Endothelial cell of umbilical vein (primary cell): ENCODE measurements around the gene OSCAR. TPM values are rescaled to one million over a fixed set of nuclear protein-coding genes. Genes with fewer than 3 reads are reported as not detected.
A peak's percentile ranks its signal among the peaks of the same experiment; 100 is the strongest.

Source experiments
- Bru-seq: library from RNA; stranded (reverse); fragments of 400-500 nt; gene quantifications from one replicate; lab custom pipeline; 2021; lab: Mats Ljungman, UMichigan
- BruChase-seq, 2 experiments: library from RNA; stranded (reverse); fragments of 400-500 nt; gene quantifications; one replicate each; lab custom pipeline; 2021; lab: Mats Ljungman, UMichigan
- BruUV-seq: library from RNA; stranded (reverse); fragments of 400-500 nt; replicated peaks from 2 replicates; lab custom pipeline; 2021; lab: Mats Ljungman, UMichigan
- CTCF ChIA-PET: fragments of 300-600, 350-600 bp; sonication (Branson Sonifier 250); formaldehyde crosslinking; loops from one replicate; lab custom pipeline; 2021; ENCODE audit warnings: antibody characterized with exemption, inconsistent platforms; lab: Charles Lee
- POLR2A ChIA-PET: fragments of 300-600, 350-600 bp; sonication (Branson Sonifier 250); formaldehyde crosslinking; loops from one replicate; lab custom pipeline; 2021; ENCODE audit warnings: antibody characterized with exemption, inconsistent platforms; lab: Charles Lee
- DNase-seq: peaks from one replicate; pipeline ENCODE4 v3.0.0-alpha.2; 2011; ENCODE audit warnings: low read depth, low spot score
- FAIRE-seq: peaks from 2 replicates; lab custom pipeline; 2011; peaks lifted over from hg19 to GRCh38; lab: Jason Lieb, UNC
- H2AFZ ChIP-seq: 2 replicates; pipeline ENCODE4 v1.6.0; 2012; ENCODE audit warnings: low read depth, low read length, control low read depth, inconsistent platforms
- H3K27ac ChIP-seq: 2 replicates; pipeline ENCODE4 v1.5.1; 2011; ENCODE audit warnings: low read depth, mild to moderate bottlenecking, control low read depth, low read length, moderate library complexity; ENCODE audit not compliant: insufficient read depth
- H3K27me3 ChIP-seq, 2 experiments: 2 replicates each; pipeline versions ENCODE4 v1.6.0 to v1.6.1; 2011; ENCODE audit warnings: low read length in 2 of 2, mixed read lengths in 1 of 2; ENCODE audit not compliant: control insufficient read depth in 2 of 2, insufficient read depth in 2 of 2
- H3K36me3 ChIP-seq, 2 experiments: 2 replicates in 1 of 2; 3 replicates in 1 of 2; pipeline ENCODE4 v1.5.1; 2011; ENCODE audit warnings: low read length in 2 of 2, mild to moderate bottlenecking in 1 of 2, moderate library complexity in 1 of 2; ENCODE audit not compliant: control insufficient read depth in 2 of 2, insufficient read depth in 2 of 2; ENCODE audit errors: extremely low read depth in 1 of 2
- H3K4me1 ChIP-seq: 3 replicates; pipeline ENCODE4 v1.5.1; 2011; ENCODE audit warnings: mild to moderate bottlenecking, low read length; ENCODE audit not compliant: control insufficient read depth, insufficient read depth; ENCODE audit errors: extremely low read depth
- H3K4me2 ChIP-seq: 2 replicates; pipeline ENCODE4 v1.6.1; 2011; ENCODE audit warnings: low read length, control low read depth, mixed read lengths; ENCODE audit not compliant: insufficient read depth
- H3K4me3 ChIP-seq, 3 experiments: fragments of 200-600 bp in 1 of 3; sonication (generic), shearing (Covaris generic) in 1 of 3; replicated peaks in 1 of 3; 2 replicates each; pipeline ENCODE4 v1.5.1; 2011 to 2016; ENCODE audit warnings: control low read depth in 3 of 3, low read length in 3 of 3, mild to moderate bottlenecking in 2 of 3, inconsistent platforms in 1 of 3, low read depth in 1 of 3, moderate library complexity in 1 of 3; ENCODE audit not compliant: insufficient read depth in 1 of 3
- H3K79me2 ChIP-seq: 2 replicates; pipeline ENCODE4 v1.6.0; 2012; ENCODE audit warnings: low read length, inconsistent platforms; ENCODE audit not compliant: control insufficient read depth, insufficient read depth
- H3K9ac ChIP-seq: replicated peaks from 2 replicates; pipeline ENCODE3; 2011; ENCODE audit warnings: low read length, control low read depth; ENCODE audit not compliant: insufficient read depth; ENCODE audit errors: extremely low read depth
- H3K9me1 ChIP-seq: replicated peaks from 3 replicates; pipeline ENCODE4 v1.6.0; 2011; ENCODE audit warnings: mild to moderate bottlenecking, low read length; ENCODE audit not compliant: control insufficient read depth, insufficient read depth; ENCODE audit errors: extremely low read depth
- H3K9me3 ChIP-seq: replicated peaks from 2 replicates; pipeline ENCODE4 v1.5.1; 2012; ENCODE audit warnings: low read length, inconsistent platforms; ENCODE audit not compliant: control insufficient read depth, insufficient read depth
- H4K20me1 ChIP-seq: replicated peaks from 2 replicates; pipeline ENCODE3; 2011; ENCODE audit warnings: mild to moderate bottlenecking, low read length; ENCODE audit not compliant: control insufficient read depth, insufficient read depth; ENCODE audit errors: extremely low read depth
- CTCF ChIP-seq, 2 donors: IDR thresholded peaks; 1 replicate in 1 of 2; 2 replicates in 1 of 2; pipeline ENCODE4 v1.5.1; 2011; ENCODE audit warnings: low read length in 2 of 2, mild to moderate bottlenecking in 2 of 2, moderate library complexity in 2 of 2, control low read depth in 1 of 2, inconsistent platforms in 1 of 2, low read depth in 1 of 2; ENCODE audit not compliant: insufficient read depth in 1 of 2; ENCODE audit errors: extremely low read depth in 1 of 2
- EZH2 ChIP-seq: IDR thresholded peaks from 2 replicates; pipeline ENCODE4 v1.6.1; 2012; ENCODE audit warnings: borderline replicate concordance, low read depth, mild to moderate bottlenecking, moderate library complexity, low read length, inconsistent platforms; ENCODE audit not compliant: severe bottlenecking
- FOS ChIP-seq: IDR thresholded peaks from 2 replicates; pipeline ENCODE4 v1.6.1; 2011; ENCODE audit warnings: mild to moderate bottlenecking, low read length, moderate library complexity, borderline replicate concordance; ENCODE audit not compliant: insufficient read depth
- GATA2 ChIP-seq: IDR thresholded peaks from 2 replicates; pipeline ENCODE4 v1.7.0; 2011; ENCODE audit warnings: low read depth, mild to moderate bottlenecking, moderate library complexity, mixed read lengths, low read length; ENCODE audit not compliant: insufficient read length, insufficient read depth
- JUN ChIP-seq: IDR thresholded peaks from 2 replicates; pipeline ENCODE4 v1.6.1; 2011; ENCODE audit warnings: borderline replicate concordance, low read depth; ENCODE audit not compliant: insufficient read length, insufficient read depth
- MYC ChIP-seq: IDR thresholded peaks from one replicate; pipeline ENCODE4 v1.6.1; 2011; ENCODE audit warnings: mild to moderate bottlenecking, low read depth, low read length
- POLR2A ChIP-seq: IDR thresholded peaks from 2 replicates; pipeline ENCODE4 v1.6.1; 2012; ENCODE audit warnings: low read depth, mild to moderate bottlenecking, control low read depth, low read length
- POLR2AphosphoS5 ChIP-seq: IDR thresholded peaks from 2 replicates; pipeline ENCODE4 v1.6.1; 2012; ENCODE audit warnings: low read depth, mild to moderate bottlenecking, control low read depth, low read length, moderate library complexity; ENCODE audit not compliant: insufficient read depth
- dilution Hi-C: fragments of 300-500 bp; cut with MboI; formaldehyde crosslinking; loops from one replicate; pipeline ENCODE4 v1.15.0; 2019; ENCODE audit warnings: low sequenced_read_pairs; ENCODE audit not compliant: extremely low pct_ligation_motif_present
- intact Hi-C: fragments of 100-400 bp; cut with micrococcal nuclease; formaldehyde crosslinking; loops from one replicate; pipeline ENCODE4 v1.10.0; 2022
- long read RNA-seq: library from polyadenylated mRNA; stranded (forward); transcript quantifications from one replicate; pipeline ENCODE4 v2.0.0, GENCODE V29; 2021
- polyA minus RNA-seq, 3 experiments: library from RNA; depleted of rRNA, polyadenylated mRNA; stranded (reverse); fragments of >200 nt; gene quantifications; 1 replicate in 1 of 3; 2 replicates in 2 of 3; pipeline ENCODE4 v1.2.3, GENCODE V29; 2011
- polyA plus RNA-seq, 4 experiments: library from polyadenylated mRNA; depleted of rRNA in 3 of 4; stranded (reverse) in 3 of 4; unstranded in 1 of 4; fragments of >200 nt; gene quantifications; 2 replicates each; pipeline versions ENCODE4 v1.2.1 to v1.2.3, GENCODE V29; 2011 to 2012; ENCODE audit warnings: missing spikeins in 1 of 4
- total RNA-seq: library from RNA; stranded (reverse); gene quantifications from 2 replicates; pipeline ENCODE4 v1.2.3, GENCODE V29; 2021
- TF ChIP-seq, protein P1 (sequence below): IDR thresholded peaks from 2 replicates; pipeline ENCODE4 v1.6.1; 2011; ENCODE audit not compliant: insufficient read depth, insufficient read length

Gene OSCAR
- total RNA-seq (not detected in 2 replicates), polyA plus RNA-seq (0.08 and 0.10 TPM in 2 replicates), polyA minus RNA-seq (not detected in 2 replicates), Bru-seq, nascent RNA (percentile 13 among the genes with signal in this experiment), BruChase-seq, experiment 1, labeled RNA remaining after a 6-hour chase (percentile 13 among the genes with signal in this experiment), BruChase-seq, experiment 2, labeled RNA remaining after a 2-hour chase (not detected)
- polyA plus RNA-seq (2011; cell fraction: cytosol; rRNA removed), result not detected in 2 replicates
- 0.07 and 0.11 TPM in 2 replicates for polyA plus RNA-seq (2011; cell fraction: nucleus; rRNA removed)
- polyA plus RNA-seq (2012), result not detected in 2 replicates
- polyA minus RNA-seq (2011; cell fraction: cytosol; rRNA and poly(A)+ RNA removed), result not detected
- not detected in 2 replicates for polyA minus RNA-seq (2011; cell fraction: nucleus; rRNA and poly(A)+ RNA removed)
- long read RNA-seq, partial matches to known transcripts, result 0 of 2 reads
- long read RNA-seq, other reads (novel, unspliced or antisense), result 2 of 2 reads

DNA sequence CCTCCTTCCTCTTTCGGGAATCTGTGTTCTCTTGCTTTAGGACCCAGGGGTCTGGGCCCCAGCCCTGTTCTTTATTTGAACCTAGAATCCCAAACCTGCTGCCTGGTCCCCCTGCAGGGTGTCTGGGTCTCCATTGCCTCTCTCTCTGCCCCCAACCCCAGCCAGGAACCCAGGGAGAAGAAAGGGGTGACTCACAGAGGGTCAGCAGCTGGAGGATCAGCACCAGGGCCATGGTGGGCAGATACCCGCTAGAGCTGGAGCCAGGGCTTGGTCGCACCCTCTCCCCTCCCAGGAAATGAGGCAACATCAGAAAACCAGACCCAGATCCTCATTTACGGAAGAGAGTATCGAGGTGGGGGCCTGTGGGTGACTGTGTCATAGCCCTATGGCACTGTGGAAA is at the start of gene OSCAR:
Gene OSCAR, minus strand, starts transcription at position 243 of the 400 bp plus-strand sequence. Its CDS starts 11 bp downstream, at position 232.
- Histone ChIP-seq H3K4me1 (no peaks in the 10 kb centered on the region), H3K9me3 (no peaks in the 10 kb centered on the region), H3K4me2 (no peak within 1 kb of the TSS), H2AFZ (no peak within 1 kb of the TSS), H3K79me2 (peaks cover 8% of the 10 kb centered on the region), H3K9me1 (no peaks in the 10 kb centered on the region), H4K20me1 (no peaks in the 10 kb centered on the region), H3K4me3 (no peak within 1 kb of the TSS), H3K36me3 (peaks cover 0 to 3% of the 10 kb centered on the region in 2 experiments), H3K27ac (no peak within 1 kb of the TSS), H3K9ac (no peak within 1 kb of the TSS), H3K27me3 (no peaks in the 10 kb centered on the region)
- ChIA-PET POLR2A (no interaction called here), CTCF (interaction anchor here (1.4 to 2.4 kb wide), 2 partner anchors 70 to 292 kb away, joined by 3 to 5 read pairs; no protein-coding TSS in a partner anchor)
- BruUV-seq, result no TSS peak
- intact Hi-C loops, result no loop called here
- FAIRE-seq, result no peak
- DNase-seq, result no peak
- no peak for TF ChIP-seq POLR2AphosphoS5
- TF ChIP-seq MYC, result no peak
- no peak for TF ChIP-seq GATA2
- TF ChIP-seq FOS, result no peak
- no peak for TF ChIP-seq POLR2A
- no peak for TF ChIP-seq JUN
- TF ChIP-seq EZH2, result no peak
- TF ChIP-seq, protein P1, sequence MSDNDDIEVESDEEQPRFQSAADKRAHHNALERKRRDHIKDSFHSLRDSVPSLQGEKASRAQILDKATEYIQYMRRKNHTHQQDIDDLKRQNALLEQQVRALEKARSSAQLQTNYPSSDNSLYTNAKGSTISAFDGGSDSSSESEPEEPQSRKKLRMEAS, result no peak
- no peak for TF ChIP-seq CTCF (IDR thresholded peaks at IDR 0.05; ENCODE audit: extremely low read depth in 1 of 2, insufficient read depth in 1 of 2, low read depth in 1 of 2, low read length in 2 of 2)
- dilution Hi-C loops, result no loop called here
